ENCODE data around the gene HFE.

DNA sequence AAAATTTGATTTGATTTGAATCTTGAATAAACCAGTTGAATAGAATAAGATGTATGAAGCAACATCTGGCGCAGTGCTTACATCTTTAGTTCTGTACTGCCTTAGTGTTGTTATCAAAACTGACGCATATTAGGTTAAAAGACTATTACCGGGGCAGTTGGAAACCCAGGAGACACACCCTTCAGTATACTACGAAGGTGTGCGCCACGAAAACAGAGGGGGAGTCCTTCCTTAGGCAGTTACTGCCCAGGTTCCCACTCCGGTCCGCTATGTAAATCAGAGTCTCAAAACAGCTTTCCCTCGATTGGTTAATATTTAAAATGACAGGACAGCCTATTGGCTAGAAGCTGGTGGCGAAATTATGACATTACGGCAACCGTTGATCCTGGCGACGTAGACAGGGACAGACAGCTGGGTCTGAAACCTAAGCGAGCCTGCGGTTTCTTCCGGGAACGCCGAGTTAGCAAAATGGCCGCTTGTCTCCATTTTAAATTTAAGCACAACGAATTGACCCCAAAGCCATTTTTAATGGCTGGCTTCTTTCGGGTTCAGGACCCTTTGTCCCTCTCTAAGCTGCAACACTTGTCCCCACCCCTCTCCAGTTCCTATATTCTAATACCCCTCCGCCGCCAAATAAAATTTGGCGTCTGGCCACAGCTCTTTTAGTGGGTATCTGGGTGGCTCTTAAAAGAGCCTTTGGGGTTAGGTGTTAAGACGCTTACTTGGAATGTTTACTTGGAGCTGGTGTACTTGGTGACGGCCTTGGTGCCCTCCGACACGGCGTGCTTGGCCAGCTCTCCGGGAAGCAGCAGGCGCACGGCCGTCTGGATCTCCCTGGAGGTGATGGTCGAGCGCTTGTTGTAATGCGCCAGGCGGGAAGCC lies 35.8 kb downstream of the HFE start:
- TF ChIP-seq POLR2AphosphoS5 (IDR thresholded peaks at IDR 0.05; ENCODE audit: borderline replicate concordance, low read depth, low read length) (peak; percentile 94), EZH2 (IDR thresholded peaks at IDR 0.05) (no peak)
